Endothelial cell of umbilical vein (primary cell): ENCODE data around the gene GPR150. TPM values are rescaled to one million over a fixed set of nuclear protein-coding genes. Genes with fewer than 3 reads are reported as not detected.

Experiments used
- BruUV-seq: library from RNA; stranded (reverse); fragments of 400-500 nt; replicated peaks from 2 replicates; lab custom pipeline; 2021; lab: Mats Ljungman, UMichigan
- CTCF ChIA-PET: fragments of 300-600, 350-600 bp; sonication (Branson Sonifier 250); formaldehyde crosslinking; loops from one replicate; lab custom pipeline; 2021; ENCODE audit warnings: antibody characterized with exemption, inconsistent platforms; lab: Charles Lee
- POLR2A ChIA-PET: fragments of 300-600, 350-600 bp; sonication (Branson Sonifier 250); formaldehyde crosslinking; loops from one replicate; lab custom pipeline; 2021; ENCODE audit warnings: antibody characterized with exemption, inconsistent platforms; lab: Charles Lee
- DNase-seq: peaks from one replicate; pipeline ENCODE4 v3.0.0-alpha.2; 2011; ENCODE audit warnings: low read depth, low spot score
- FAIRE-seq: peaks from 2 replicates; lab custom pipeline; 2011; peaks lifted over from hg19 to GRCh38; lab: Jason Lieb, UNC
- H2AFZ ChIP-seq: 2 replicates; pipeline ENCODE4 v1.6.0; 2012; ENCODE audit warnings: low read depth, low read length, control low read depth, inconsistent platforms
- H3K27ac ChIP-seq: 2 replicates; pipeline ENCODE4 v1.5.1; 2011; ENCODE audit warnings: low read depth, mild to moderate bottlenecking, control low read depth, low read length, moderate library complexity; ENCODE audit not compliant: insufficient read depth
- H3K27me3 ChIP-seq, 2 experiments: 2 replicates each; pipeline versions ENCODE4 v1.6.0 to v1.6.1; 2011; ENCODE audit warnings: low read length in 2 of 2, mixed read lengths in 1 of 2; ENCODE audit not compliant: control insufficient read depth in 2 of 2, insufficient read depth in 2 of 2
- H3K36me3 ChIP-seq, 2 experiments: 2 replicates in 1 of 2; 3 replicates in 1 of 2; pipeline ENCODE4 v1.5.1; 2011; ENCODE audit warnings: low read length in 2 of 2, mild to moderate bottlenecking in 1 of 2, moderate library complexity in 1 of 2; ENCODE audit not compliant: control insufficient read depth in 2 of 2, insufficient read depth in 2 of 2; ENCODE audit errors: extremely low read depth in 1 of 2
- H3K4me1 ChIP-seq: 3 replicates; pipeline ENCODE4 v1.5.1; 2011; ENCODE audit warnings: mild to moderate bottlenecking, low read length; ENCODE audit not compliant: control insufficient read depth, insufficient read depth; ENCODE audit errors: extremely low read depth
- H3K4me2 ChIP-seq: 2 replicates; pipeline ENCODE4 v1.6.1; 2011; ENCODE audit warnings: low read length, control low read depth, mixed read lengths; ENCODE audit not compliant: insufficient read depth
- H3K4me3 ChIP-seq, 3 experiments: fragments of 200-600 bp in 1 of 3; sonication (generic), shearing (Covaris generic) in 1 of 3; replicated peaks in 1 of 3; 2 replicates each; pipeline ENCODE4 v1.5.1; 2011 to 2016; ENCODE audit warnings: control low read depth in 3 of 3, low read length in 3 of 3, mild to moderate bottlenecking in 2 of 3, inconsistent platforms in 1 of 3, low read depth in 1 of 3, moderate library complexity in 1 of 3; ENCODE audit not compliant: insufficient read depth in 1 of 3
- H3K79me2 ChIP-seq: 2 replicates; pipeline ENCODE4 v1.6.0; 2012; ENCODE audit warnings: low read length, inconsistent platforms; ENCODE audit not compliant: control insufficient read depth, insufficient read depth
- H3K9ac ChIP-seq: replicated peaks from 2 replicates; pipeline ENCODE3; 2011; ENCODE audit warnings: low read length, control low read depth; ENCODE audit not compliant: insufficient read depth; ENCODE audit errors: extremely low read depth
- H3K9me1 ChIP-seq: replicated peaks from 3 replicates; pipeline ENCODE4 v1.6.0; 2011; ENCODE audit warnings: mild to moderate bottlenecking, low read length; ENCODE audit not compliant: control insufficient read depth, insufficient read depth; ENCODE audit errors: extremely low read depth
- H3K9me3 ChIP-seq: replicated peaks from 2 replicates; pipeline ENCODE4 v1.5.1; 2012; ENCODE audit warnings: low read length, inconsistent platforms; ENCODE audit not compliant: control insufficient read depth, insufficient read depth
- H4K20me1 ChIP-seq: replicated peaks from 2 replicates; pipeline ENCODE3; 2011; ENCODE audit warnings: mild to moderate bottlenecking, low read length; ENCODE audit not compliant: control insufficient read depth, insufficient read depth; ENCODE audit errors: extremely low read depth
- CTCF ChIP-seq, 2 donors: IDR thresholded peaks; 1 replicate in 1 of 2; 2 replicates in 1 of 2; pipeline ENCODE4 v1.5.1; 2011; ENCODE audit warnings: low read length in 2 of 2, mild to moderate bottlenecking in 2 of 2, moderate library complexity in 2 of 2, control low read depth in 1 of 2, inconsistent platforms in 1 of 2, low read depth in 1 of 2; ENCODE audit not compliant: insufficient read depth in 1 of 2; ENCODE audit errors: extremely low read depth in 1 of 2
- EZH2 ChIP-seq: IDR thresholded peaks from 2 replicates; pipeline ENCODE4 v1.6.1; 2012; ENCODE audit warnings: borderline replicate concordance, low read depth, mild to moderate bottlenecking, moderate library complexity, low read length, inconsistent platforms; ENCODE audit not compliant: severe bottlenecking
- FOS ChIP-seq: IDR thresholded peaks from 2 replicates; pipeline ENCODE4 v1.6.1; 2011; ENCODE audit warnings: mild to moderate bottlenecking, low read length, moderate library complexity, borderline replicate concordance; ENCODE audit not compliant: insufficient read depth
- GATA2 ChIP-seq: IDR thresholded peaks from 2 replicates; pipeline ENCODE4 v1.7.0; 2011; ENCODE audit warnings: low read depth, mild to moderate bottlenecking, moderate library complexity, mixed read lengths, low read length; ENCODE audit not compliant: insufficient read length, insufficient read depth
- JUN ChIP-seq: IDR thresholded peaks from 2 replicates; pipeline ENCODE4 v1.6.1; 2011; ENCODE audit warnings: borderline replicate concordance, low read depth; ENCODE audit not compliant: insufficient read length, insufficient read depth
- MAX ChIP-seq: IDR thresholded peaks from 2 replicates; pipeline ENCODE4 v1.6.1; 2011; ENCODE audit not compliant: insufficient read depth, insufficient read length
- MYC ChIP-seq: IDR thresholded peaks from one replicate; pipeline ENCODE4 v1.6.1; 2011; ENCODE audit warnings: mild to moderate bottlenecking, low read depth, low read length
- POLR2A ChIP-seq: IDR thresholded peaks from 2 replicates; pipeline ENCODE4 v1.6.1; 2012; ENCODE audit warnings: low read depth, mild to moderate bottlenecking, control low read depth, low read length
- POLR2AphosphoS5 ChIP-seq: IDR thresholded peaks from 2 replicates; pipeline ENCODE4 v1.6.1; 2012; ENCODE audit warnings: low read depth, mild to moderate bottlenecking, control low read depth, low read length, moderate library complexity; ENCODE audit not compliant: insufficient read depth
- dilution Hi-C: fragments of 300-500 bp; cut with MboI; formaldehyde crosslinking; loops from one replicate; pipeline ENCODE4 v1.15.0; 2019; ENCODE audit warnings: low sequenced_read_pairs; ENCODE audit not compliant: extremely low pct_ligation_motif_present
- intact Hi-C: fragments of 100-400 bp; cut with micrococcal nuclease; formaldehyde crosslinking; loops from one replicate; pipeline ENCODE4 v1.10.0; 2022
- polyA plus RNA-seq, 4 experiments: library from polyadenylated mRNA; depleted of rRNA in 3 of 4; stranded (reverse) in 3 of 4; unstranded in 1 of 4; fragments of >200 nt; gene quantifications; 2 replicates each; pipeline versions ENCODE4 v1.2.1 to v1.2.3, GENCODE V29; 2011 to 2012; ENCODE audit warnings: missing spikeins in 1 of 4
- total RNA-seq: library from RNA; stranded (reverse); gene quantifications from 2 replicates; pipeline ENCODE4 v1.2.3, GENCODE V29; 2021

The GPR150 gene
- total and polyA plus RNA-seq, 2 donors (not counting 3 experiments of a cell fraction or from before 2014, with no cell fraction given), result 0.28 to 0.31 TPM

- dilution Hi-C loops (no loop called here), intact Hi-C loops (loop anchor here (1.0 kb wide), 2 partner anchors 25 to 66 kb away; partner anchors contain the start of genes ARSK and RFESD)
- no peaks in the 10 kb centered on the region for H3K79me2 ChIP-seq
- H3K27me3 ChIP-seq, result no peaks in the 10 kb centered on the region
- peak overlapping the region; percentile 89 for H2AFZ ChIP-seq
- no peaks in the 10 kb centered on the region for H3K36me3 ChIP-seq
- H4K20me1 ChIP-seq, result no peaks in the 10 kb centered on the region
- no TSS peak for BruUV-seq
- TF ChIP-seq CTCF (IDR thresholded peaks at IDR 0.05; ENCODE audit: extremely low read depth in 1 of 2, insufficient read depth in 1 of 2, low read depth in 1 of 2, low read length in 2 of 2) (no peak), POLR2A (no peak), JUN (no peak), EZH2 (no peak), MAX (no peak), MYC (no peak), FOS (no peak), GATA2 (no peak), POLR2AphosphoS5 (no peak)
- peak overlapping the region; percentile 89 for H3K4me2 ChIP-seq
- H3K9me3 ChIP-seq, result no peaks in the 10 kb centered on the region
- POLR2A ChIA-PET, result no interaction called here
- no peak overlapping the region for H3K27ac ChIP-seq
- H3K9me1 ChIP-seq, result no peaks in the 10 kb centered on the region
- peak; percentile 48 for FAIRE-seq
- H3K4me1 ChIP-seq, result peaks cover 23% of the 10 kb centered on the region
- H3K9ac ChIP-seq, result no peak overlapping the region
- CTCF ChIA-PET, result interaction anchor here (1.7 kb wide), 1 partner anchor 10 kb away, joined by 5 read pairs; no protein-coding TSS in a partner anchor
- peak; percentile 44 for DNase-seq
- H3K4me3 ChIP-seq, result peak overlapping the region in 2 of 3 experiments; percentile 10 to 54
Measured at GRCh38 chr5:95620870-95621838, 1.3 kb downstream of the GPR150 start.
